ENCODE results near the gene NLN. TPM values are rescaled to one million over a fixed set of nuclear protein-coding genes. Genes with fewer than 3 reads are reported as not detected.

NLN gene
- total RNA-seq, 1 donor from 2014 or later: 45.8 TPM

GRCh38 chr5:65702036-65702435 lies 20.0 kb upstream of the NLN start:
- H3K4me3 Mint-ChIP-seq (ENCODE audit: unreplicated experiment): no peak overlapping the region
- no peaks in the 10 kb centered on the region for H3K27me3 Mint-ChIP-seq (ENCODE audit: unreplicated experiment)
- no peak for DNase-seq (ENCODE audit: low spot score)
- no peaks in the 10 kb centered on the region for H3K9me3 Mint-ChIP-seq (ENCODE audit: unreplicated experiment)
- H3K27ac Mint-ChIP-seq (ENCODE audit: unreplicated experiment): no peak overlapping the region
- H3K4me1 Mint-ChIP-seq (ENCODE audit: unreplicated experiment): no peaks in the 10 kb centered on the region
- no peak for TF ChIP-seq CTCF (IDR thresholded peaks at IDR 0.05; ENCODE audit: unreplicated experiment)
- peaks cover 4% of the 10 kb centered on the region for H3K36me3 Mint-ChIP-seq (ENCODE audit: low read depth, unreplicated experiment)

GRCh38 chr5:65704621-65705239 lies 17.3 kb upstream of the NLN start:
- Mint-ChIP-seq H3K4me3 (ENCODE audit: unreplicated experiment) (no peak overlapping the region), H3K4me1 (ENCODE audit: unreplicated experiment) (no peaks in the 10 kb centered on the region), H3K36me3 (ENCODE audit: low read depth, unreplicated experiment) (peaks cover 4% of the 10 kb centered on the region), H3K27me3 (ENCODE audit: unreplicated experiment) (no peaks in the 10 kb centered on the region), H3K9me3 (ENCODE audit: unreplicated experiment) (no peaks in the 10 kb centered on the region), H3K27ac (ENCODE audit: unreplicated experiment) (no peak overlapping the region)
- no peak for DNase-seq (ENCODE audit: low spot score)
- TF ChIP-seq CTCF (IDR thresholded peaks at IDR 0.05; ENCODE audit: unreplicated experiment): no peak

DNA sequence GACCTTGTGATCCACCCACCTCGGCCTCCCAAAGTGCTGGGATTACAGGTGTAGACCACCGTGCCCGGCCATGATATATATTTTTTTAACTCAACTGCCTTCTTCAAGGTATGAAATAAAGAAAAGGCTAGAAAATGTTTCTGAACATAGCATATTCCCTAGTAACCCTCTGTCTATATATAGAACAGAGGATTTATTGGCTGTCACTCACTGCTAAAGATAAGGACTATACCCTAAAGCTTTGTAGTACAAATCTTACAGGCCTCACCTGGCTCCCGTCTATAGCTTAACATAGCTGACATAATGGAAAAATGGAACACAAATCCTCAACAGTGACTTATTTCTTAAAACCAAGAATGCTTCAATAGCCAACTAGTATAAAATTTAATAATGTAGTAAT lies 14.3 kb upstream of the NLN start:
- H3K9me3 Mint-ChIP-seq (ENCODE audit: unreplicated experiment): no peaks in the 10 kb centered on the region
- DNase-seq (ENCODE audit: low spot score): no peak
- no peaks in the 10 kb centered on the region for H3K27me3 Mint-ChIP-seq (ENCODE audit: unreplicated experiment)
- peaks cover 4% of the 10 kb centered on the region for H3K36me3 Mint-ChIP-seq (ENCODE audit: low read depth, unreplicated experiment)
- no peaks in the 10 kb centered on the region for H3K4me1 Mint-ChIP-seq (ENCODE audit: unreplicated experiment)
- no peak overlapping the region for H3K4me3 Mint-ChIP-seq (ENCODE audit: unreplicated experiment)
- H3K27ac Mint-ChIP-seq (ENCODE audit: unreplicated experiment): no peak overlapping the region
- no peak for TF ChIP-seq CTCF (IDR thresholded peaks at IDR 0.05; ENCODE audit: unreplicated experiment)

DNA sequence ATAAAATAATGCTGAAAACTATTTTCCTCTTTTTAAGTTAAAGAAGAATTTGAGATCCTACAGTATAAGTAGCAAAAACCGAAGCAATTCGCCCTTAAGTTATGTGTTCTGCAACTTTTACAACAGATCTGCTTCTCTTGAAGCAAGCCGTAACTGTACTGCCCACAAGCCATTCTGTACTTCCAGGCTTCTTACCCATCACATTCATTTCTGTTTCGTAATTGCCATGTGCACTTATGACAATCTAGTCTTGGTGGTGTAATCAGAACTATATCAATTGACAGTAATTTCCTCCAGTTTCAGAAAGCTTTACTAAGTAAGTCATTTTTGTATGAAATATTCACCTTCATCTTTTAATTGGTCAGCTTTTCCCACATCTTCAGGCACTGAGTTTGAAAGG lies 13.9 kb upstream of the NLN start:
- peaks cover 4% of the 10 kb centered on the region for H3K36me3 Mint-ChIP-seq (ENCODE audit: low read depth, unreplicated experiment)
- H3K27ac Mint-ChIP-seq (ENCODE audit: unreplicated experiment): no peak overlapping the region
- H3K4me1 Mint-ChIP-seq (ENCODE audit: unreplicated experiment): no peaks in the 10 kb centered on the region
- no peaks in the 10 kb centered on the region for H3K27me3 Mint-ChIP-seq (ENCODE audit: unreplicated experiment)
- H3K9me3 Mint-ChIP-seq (ENCODE audit: unreplicated experiment): no peaks in the 10 kb centered on the region
- no peak for TF ChIP-seq CTCF (IDR thresholded peaks at IDR 0.05; ENCODE audit: unreplicated experiment)
- no peak for DNase-seq (ENCODE audit: low spot score)
- no peak overlapping the region for H3K4me3 Mint-ChIP-seq (ENCODE audit: unreplicated experiment)

DNA sequence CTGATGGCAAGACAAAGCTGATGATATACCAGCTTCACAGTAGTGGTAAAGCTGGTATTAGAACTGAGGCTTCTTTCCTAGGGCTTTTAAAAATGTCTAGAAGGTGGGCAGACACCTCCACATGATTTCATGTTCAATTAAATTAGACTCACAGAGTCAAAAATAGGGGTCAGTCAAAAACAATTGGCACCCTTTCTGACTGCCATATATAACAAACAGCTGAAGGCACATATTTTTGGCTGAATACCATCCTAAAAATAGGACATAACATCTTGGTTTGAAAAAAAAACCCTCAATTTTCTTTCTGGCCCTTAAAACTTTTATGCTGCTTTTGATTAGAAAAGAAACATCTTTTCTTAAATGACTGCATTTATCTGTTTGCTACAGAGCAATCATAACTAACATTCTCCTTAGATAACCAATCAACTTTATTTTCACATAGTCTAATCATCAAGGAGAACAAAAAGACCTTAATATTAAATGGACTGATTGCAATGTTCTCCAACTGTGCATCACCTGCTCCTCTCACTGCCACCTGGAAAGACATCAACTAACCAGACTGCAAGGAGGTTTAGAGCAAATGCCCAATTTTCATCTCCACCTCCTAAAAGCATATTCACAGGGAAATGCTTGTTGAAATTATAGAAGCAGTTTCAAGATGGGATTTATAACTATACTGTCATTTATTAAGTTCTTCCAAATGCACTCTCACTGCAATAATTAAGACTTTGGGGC lies 3.3 kb upstream of the NLN start:
- Mint-ChIP-seq H3K9me3 (ENCODE audit: unreplicated experiment) (no peaks in the 10 kb centered on the region), H3K27ac (ENCODE audit: unreplicated experiment) (no peak overlapping the region), H3K36me3 (ENCODE audit: low read depth, unreplicated experiment) (peaks cover 12% of the 10 kb centered on the region), H3K4me1 (ENCODE audit: unreplicated experiment) (peaks cover 15% of the 10 kb centered on the region), H3K27me3 (ENCODE audit: unreplicated experiment) (peaks cover 4% of the 10 kb centered on the region), H3K4me3 (ENCODE audit: unreplicated experiment) (no peak overlapping the region)
- no peak for DNase-seq (ENCODE audit: low spot score)
- TF ChIP-seq CTCF (IDR thresholded peaks at IDR 0.05; ENCODE audit: unreplicated experiment): no peak

Measured in endothelial cell (in vitro differentiated cells).